GM19023 (cell line): ENCODE data around the gene MPV17L2.
"Not testable (repeated sequence)": the region's sequence is repeated elsewhere in the genome, so short reads cannot be mapped to it uniquely, and the experiment has no call there.

Experiments used
- ATAC-seq: cut with Tn5 transposase; IDR thresholded peaks from one replicate; pipeline ENCODE4 v1.9.1; 2021; ENCODE audit warnings: mild to moderate bottlenecking, moderate library complexity; ENCODE audit not compliant: unreplicated experiment

MPV17L2 gene

GRCh38 chr19:18185538-18185937 is 7.5 kb upstream of the MPV17L2 start:
- ATAC-seq, result no peak

- ATAC-seq, result no peak
Observed at GRCh38 chr19:18190278-18190677, 2.7 kb upstream of the MPV17L2 start.

GRCh38 chr19:18191640-18192062 is 1.4 kb upstream of the MPV17L2 start:
- no peak for ATAC-seq

- no peak for ATAC-seq
Observed at GRCh38 chr19:18193388-18194180, 566 bp downstream of the MPV17L2 start.

- ATAC-seq, result no peak
Observed at GRCh38 chr19:18194181-18194530, 1.1 kb downstream of the MPV17L2 start.

- no peak for ATAC-seq
Observed at GRCh38 chr19:18194554-18195238, 1.7 kb downstream of the MPV17L2 start.

GRCh38 chr19:18196511-18196845 is 3.5 kb downstream of the MPV17L2 start:
- ATAC-seq, result no peak

- no peak for ATAC-seq
Observed at GRCh38 chr19:18197306-18197705, 4.3 kb downstream of the MPV17L2 start.

- ATAC-seq, result no peak
Observed at GRCh38 chr19:18197941-18198340, 4.9 kb downstream of the MPV17L2 start.

GRCh38 chr19:18198374-18198773 is 5.4 kb downstream of the MPV17L2 start:
- ATAC-seq, result no peak

GRCh38 chr19:18202397-18202777 is 9.4 kb downstream of the MPV17L2 start:
- ATAC-seq, result no peak

- no peak for ATAC-seq
Observed at GRCh38 chr19:18202778-18203407, 9.9 kb downstream of the MPV17L2 start.

- ATAC-seq, result peak; percentile 1
Observed at GRCh38 chr19:18203408-18203862, 10.4 kb downstream of the MPV17L2 start.

GRCh38 chr19:18203863-18204393 is 10.9 kb downstream of the MPV17L2 start, which contains the start of gene RAB3A:
TSS of gene RAB3A (minus strand) at chr19:18204042. CDS start at chr19:18202740, 1,302 bp downstream.
- ATAC-seq, result peak; percentile 88

GRCh38 chr19:18204394-18205199 is 11.6 kb downstream of the MPV17L2 start:
- peak; percentile 3 for ATAC-seq

- no peak for ATAC-seq
Observed at GRCh38 chr19:18205200-18205892, 12.3 kb downstream of the MPV17L2 start.

GRCh38 chr19:18206018-18206417 is 13.0 kb downstream of the MPV17L2 start:
- no peak for ATAC-seq

- no peak for ATAC-seq
Observed at GRCh38 chr19:18208098-18208951, 15.3 kb downstream of the MPV17L2 start.

GRCh38 chr19:18209912-18210311 is 16.9 kb downstream of the MPV17L2 start:
- ATAC-seq, result not testable (repeated sequence)
